ENCODE data around the gene CTXND1.
"Not testable (repeated sequence)": the region's sequence is repeated elsewhere in the genome, so short reads cannot be mapped to it uniquely, and the experiment has no call there.

Gene CTXND1

DNA sequence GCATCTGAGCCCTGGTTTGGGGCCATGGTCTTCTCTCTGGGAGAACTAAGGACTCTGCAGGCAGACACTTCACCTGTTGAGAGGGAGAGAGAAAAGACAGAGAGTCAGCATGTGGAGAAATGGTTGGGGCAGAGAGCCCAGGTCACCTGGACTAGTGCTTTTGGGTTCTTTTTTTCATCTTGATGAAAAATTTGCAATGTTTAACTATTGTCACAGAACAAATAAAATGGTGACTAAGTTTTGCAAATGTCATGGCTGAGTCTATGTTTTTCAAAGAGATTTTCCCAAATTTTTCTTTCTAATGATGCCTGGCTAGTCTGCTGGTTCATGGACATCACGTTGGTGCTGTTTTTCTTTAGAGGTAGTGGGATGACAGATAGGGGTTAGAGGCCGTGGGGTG, 81.4 kb downstream of the CTXND1 start:
- no peak for TF ChIP-seq JUND (IDR thresholded peaks at IDR 0.05; ENCODE audit: low read depth)

DNA sequence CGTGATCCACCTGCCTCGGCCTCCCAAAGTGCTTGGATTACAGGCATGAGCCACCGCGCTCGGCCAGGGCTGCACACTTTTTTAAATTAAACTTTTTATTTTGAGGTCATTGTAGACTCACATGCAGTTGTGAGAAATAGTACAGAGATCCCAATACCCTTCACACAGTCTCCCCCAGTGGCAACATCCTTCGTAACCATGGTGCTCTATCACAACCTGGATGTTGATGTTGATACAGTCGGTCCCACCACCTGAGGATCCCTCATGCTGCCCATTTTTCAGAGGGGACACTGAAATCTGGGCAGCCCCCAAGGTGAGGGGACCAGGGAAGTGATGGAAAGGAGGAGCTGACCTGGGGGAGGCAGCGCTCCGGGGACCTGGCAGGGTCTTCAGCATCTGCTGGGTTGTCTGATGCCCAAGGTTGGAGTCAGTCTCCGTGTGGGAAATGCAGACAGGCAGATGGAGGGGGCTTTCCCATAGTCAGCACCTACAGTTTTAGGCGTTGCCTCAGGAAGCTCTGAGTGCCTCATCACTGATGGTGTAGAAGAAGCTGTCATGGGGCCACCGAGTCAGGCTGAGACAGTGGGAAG, 82.2 kb downstream of the CTXND1 start:
- no peak for DNase-seq (ENCODE audit: low read depth in 1 of 2, low spot score in 1 of 2)
- in situ Hi-C loops (cut with HindIII; ENCODE audit: low pct_unique_long_range_greater_than_20kb, low sequenced_read_pairs): no loop called here
- TF ChIP-seq JUND (IDR thresholded peaks at IDR 0.05; ENCODE audit: low read depth): no peak

More for the DNA sequence above, 81.4 kb downstream of the CTXND1 start:
- no peak for DNase-seq (ENCODE audit: low read depth in 1 of 2, low spot score in 1 of 2)
- in situ Hi-C loops (cut with HindIII; ENCODE audit: low pct_unique_long_range_greater_than_20kb, low sequenced_read_pairs): no loop called here

DNA sequence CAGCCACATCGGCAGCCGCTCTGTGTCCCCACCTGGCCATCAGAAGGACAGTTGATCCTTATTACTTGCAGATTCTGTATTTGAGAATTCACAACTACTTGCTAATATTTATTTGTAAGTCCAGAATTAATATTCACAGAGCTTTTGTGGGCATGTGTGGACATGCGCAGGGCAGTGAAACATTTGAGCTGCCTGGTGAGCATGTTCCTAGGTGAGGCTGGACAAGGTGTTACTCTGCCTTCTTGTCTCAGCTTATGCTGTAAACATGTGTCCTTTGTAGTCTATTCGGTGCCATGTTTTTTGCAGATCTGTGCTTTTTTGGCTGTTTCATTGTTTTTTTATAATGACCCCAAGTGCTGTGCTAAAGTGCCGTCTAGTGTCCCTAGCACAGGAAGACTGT, 83.6 kb downstream of the CTXND1 start:
- TF ChIP-seq JUND (IDR thresholded peaks at IDR 0.05; ENCODE audit: low read depth): no peak
- in situ Hi-C loops (cut with HindIII; ENCODE audit: low pct_unique_long_range_greater_than_20kb, low sequenced_read_pairs): no loop called here
- DNase-seq (ENCODE audit: low read depth in 1 of 2, low spot score in 1 of 2): no peak

DNA sequence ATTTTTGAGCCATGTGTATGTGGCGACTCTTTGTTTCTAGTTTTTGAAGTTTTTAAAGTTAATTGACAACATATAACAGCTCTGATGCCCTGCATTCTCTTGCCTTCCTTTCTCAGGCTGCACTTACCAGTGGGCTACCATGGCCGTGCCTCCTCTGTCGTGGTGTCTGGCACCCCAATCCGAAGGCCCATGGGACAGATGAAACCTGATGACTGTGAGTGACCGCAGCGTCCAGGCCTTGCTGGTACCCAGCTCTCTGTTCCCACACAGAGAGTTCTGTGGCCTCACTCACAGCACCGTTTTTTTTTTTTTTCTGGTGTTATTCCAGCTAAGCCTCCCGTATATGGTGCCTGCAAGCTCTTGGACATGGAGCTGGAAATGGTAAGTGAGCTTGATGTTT, 84.1 kb downstream of the CTXND1 start:
- no peak for TF ChIP-seq JUND (IDR thresholded peaks at IDR 0.05; ENCODE audit: low read depth)
- in situ Hi-C loops (cut with HindIII; ENCODE audit: low pct_unique_long_range_greater_than_20kb, low sequenced_read_pairs): no loop called here
- DNase-seq (ENCODE audit: low read depth in 1 of 2, low spot score in 1 of 2): no peak

DNA sequence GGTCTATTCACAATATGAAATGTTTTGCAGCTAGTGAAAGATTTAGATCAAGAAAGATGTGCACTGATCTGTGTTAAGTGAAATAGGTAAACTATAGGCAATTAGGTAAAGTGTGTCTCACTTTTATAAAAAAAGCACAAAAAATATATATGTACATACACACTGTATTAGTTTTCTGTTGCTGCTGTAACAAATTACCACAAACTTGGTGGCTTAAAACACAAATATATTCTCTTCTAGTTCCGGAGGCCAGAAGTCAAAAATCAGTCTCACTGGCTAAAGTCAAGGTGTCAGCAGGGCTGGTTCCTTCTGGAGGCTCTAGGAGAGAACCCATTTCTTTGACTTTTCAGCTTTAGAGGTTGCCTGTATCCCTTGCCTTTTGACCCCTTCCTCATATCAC, 88.1 kb downstream of the CTXND1 start:
- in situ Hi-C loops (cut with HindIII; ENCODE audit: low pct_unique_long_range_greater_than_20kb, low sequenced_read_pairs): no loop called here
- no peak for TF ChIP-seq JUND (IDR thresholded peaks at IDR 0.05; ENCODE audit: low read depth)
- DNase-seq (ENCODE audit: low read depth in 1 of 2, low spot score in 1 of 2): no peak

DNA sequence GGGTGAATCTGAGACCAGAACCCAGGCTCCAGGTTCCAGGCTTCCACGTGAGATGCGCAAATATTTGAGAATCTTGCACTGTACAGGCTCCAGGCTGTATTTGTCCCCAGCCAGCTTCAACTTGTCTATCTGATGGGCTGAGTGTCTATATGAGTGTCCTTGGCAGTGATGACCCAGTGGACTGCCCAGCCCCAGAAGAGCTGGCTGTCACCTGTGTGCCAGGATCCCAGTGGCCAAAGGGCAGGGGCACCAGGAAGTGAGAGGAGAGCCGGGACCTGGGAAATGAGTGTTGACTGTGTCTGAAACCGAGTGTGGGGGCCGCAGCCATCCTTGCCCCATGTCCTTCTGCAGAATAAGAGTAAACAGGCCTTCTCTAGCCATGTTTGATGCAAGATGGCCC, 88.8 kb downstream of the CTXND1 start:
- in situ Hi-C loops (cut with HindIII; ENCODE audit: low pct_unique_long_range_greater_than_20kb, low sequenced_read_pairs): no loop called here
- peak; percentile 28 to 91 for DNase-seq (ENCODE audit: low read depth in 1 of 2, low spot score in 1 of 2)
- peak; percentile 47; the same call in 1 of the 2 replicates for TF ChIP-seq JUND (IDR thresholded peaks at IDR 0.05; ENCODE audit: low read depth)

DNA sequence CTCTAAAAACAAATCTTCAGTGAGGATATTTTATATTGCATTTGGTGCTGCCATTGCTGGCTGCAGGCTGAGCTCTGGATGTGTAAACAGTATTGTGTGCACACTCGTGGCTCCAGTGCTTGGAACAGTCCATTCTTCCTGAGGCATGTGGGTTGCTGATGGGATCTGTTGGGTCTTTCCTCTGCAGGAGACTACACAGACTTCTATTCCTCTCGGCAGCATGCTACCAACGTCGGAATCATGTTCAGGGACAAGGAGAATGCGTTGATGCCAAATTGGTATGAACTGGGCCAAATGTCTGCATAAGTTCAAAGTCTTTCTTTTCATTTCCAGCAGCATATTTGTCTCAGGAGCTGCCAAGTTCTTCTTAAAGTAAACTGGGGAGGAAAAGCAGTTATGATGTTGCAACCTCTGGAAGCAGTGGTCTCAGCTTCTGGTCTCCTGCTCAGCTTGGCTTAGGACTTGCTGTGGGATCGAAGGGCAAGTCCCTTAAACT, 89.9 kb downstream of the CTXND1 start:
- in situ Hi-C loops (cut with HindIII; ENCODE audit: low pct_unique_long_range_greater_than_20kb, low sequenced_read_pairs): no loop called here
- TF ChIP-seq JUND (IDR thresholded peaks at IDR 0.05; ENCODE audit: low read depth): no peak
- DNase-seq (ENCODE audit: low read depth in 1 of 2, low spot score in 1 of 2): peak; percentile 54 to 89

DNA sequence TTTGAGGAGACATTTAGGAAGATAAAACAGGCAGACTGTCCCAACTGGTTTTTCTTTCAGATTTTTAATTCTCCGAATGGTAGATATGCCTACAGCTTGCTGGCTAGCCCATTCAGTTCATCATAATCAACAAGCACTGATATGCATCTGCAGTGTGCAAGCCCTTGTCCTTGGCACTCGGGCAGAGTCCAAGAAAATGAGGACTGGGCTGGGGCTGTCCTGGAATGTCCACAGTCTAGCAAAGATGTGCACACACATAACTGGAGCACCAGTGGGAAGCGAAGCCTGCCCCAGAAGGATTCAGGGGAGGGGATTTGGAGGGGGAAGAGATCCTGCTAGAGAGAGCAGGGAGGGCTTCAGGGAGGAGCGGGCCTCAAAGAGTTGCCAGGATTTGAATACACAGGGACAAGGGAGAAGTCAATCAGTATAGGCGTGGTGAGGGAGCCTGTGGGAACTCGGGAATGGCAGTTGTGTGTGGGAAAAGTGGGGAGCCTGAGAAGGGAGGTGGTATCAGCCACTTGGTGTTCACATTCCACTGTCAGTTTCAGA, 90.5 kb downstream of the CTXND1 start:
- no peak for DNase-seq (ENCODE audit: low read depth in 1 of 2, low spot score in 1 of 2)
- TF ChIP-seq JUND (IDR thresholded peaks at IDR 0.05; ENCODE audit: low read depth): no peak
- in situ Hi-C loops (cut with HindIII; ENCODE audit: low pct_unique_long_range_greater_than_20kb, low sequenced_read_pairs): no loop called here

DNA sequence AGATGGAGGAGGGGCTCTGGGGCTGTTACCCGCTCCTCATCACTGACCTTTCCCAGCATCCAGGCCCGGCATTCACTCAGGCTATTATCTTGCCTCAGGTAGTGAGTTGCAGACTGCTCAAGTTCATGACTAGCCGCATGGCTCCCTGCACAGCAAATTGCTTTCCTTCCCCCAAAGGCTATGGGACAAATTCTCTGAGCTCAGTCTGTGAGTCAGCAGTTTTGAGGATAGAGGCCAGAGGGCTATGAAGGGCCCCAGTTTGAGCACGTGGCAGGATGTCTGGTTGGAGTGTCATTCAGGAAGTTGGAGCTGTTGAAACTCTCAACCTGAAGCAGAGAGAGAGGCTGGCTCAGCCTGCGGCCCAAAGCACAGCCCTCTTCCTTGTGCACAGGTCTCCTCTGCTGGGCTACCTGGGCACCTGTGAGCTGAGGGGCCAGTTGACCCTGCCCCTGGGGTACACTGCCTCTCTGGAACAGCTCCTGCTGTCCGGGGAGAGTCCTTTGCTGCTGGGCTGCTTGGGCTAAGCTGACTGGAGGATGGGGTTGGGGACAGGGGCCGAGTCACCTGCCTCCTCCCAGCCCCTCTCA, 91.3 kb downstream of the CTXND1 start:
- in situ Hi-C loops (cut with HindIII; ENCODE audit: low pct_unique_long_range_greater_than_20kb, low sequenced_read_pairs): no loop called here
- DNase-seq (ENCODE audit: low read depth in 1 of 2, low spot score in 1 of 2): peak in 1 of 2 experiments; percentile 80
- TF ChIP-seq JUND (IDR thresholded peaks at IDR 0.05; ENCODE audit: low read depth): no peak

DNA sequence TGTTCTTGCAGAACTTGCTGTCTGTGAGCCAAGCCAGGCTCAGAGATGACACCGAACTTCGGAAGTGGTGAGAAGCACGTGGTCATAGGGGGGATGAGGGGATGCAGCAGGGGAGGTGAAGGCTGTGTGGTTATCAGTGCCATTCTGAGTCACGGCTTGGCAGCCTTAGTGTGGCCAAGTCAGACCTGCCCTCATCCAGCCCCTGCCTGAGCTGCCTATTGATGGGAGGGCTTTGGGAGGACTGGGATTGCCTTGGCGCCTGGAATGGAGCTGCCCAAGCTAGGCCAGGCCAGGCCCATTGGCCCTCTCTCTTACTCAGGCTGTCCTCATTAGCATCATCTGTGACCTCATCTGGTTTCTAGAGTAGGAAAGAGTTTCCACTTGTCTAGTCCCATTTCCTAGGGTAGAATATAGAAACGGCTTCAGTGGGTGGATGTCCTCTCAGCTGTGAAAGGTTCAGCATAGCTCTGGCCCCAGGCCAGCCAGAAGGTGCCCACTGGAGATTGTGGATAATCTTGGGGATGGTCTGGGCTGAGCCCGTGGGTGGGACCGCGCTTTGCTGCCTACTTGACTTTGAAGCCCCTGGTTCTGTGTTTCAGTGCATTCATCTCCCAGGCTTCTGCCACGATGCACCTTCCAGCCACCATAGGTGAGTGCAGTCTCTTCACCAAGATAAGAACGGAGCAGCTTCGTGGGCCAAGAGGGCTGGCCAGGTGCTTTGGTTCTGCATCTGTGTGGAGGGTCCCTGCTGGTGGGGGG, 92.0 kb downstream of the CTXND1 start:
- in situ Hi-C loops (cut with HindIII; ENCODE audit: low pct_unique_long_range_greater_than_20kb, low sequenced_read_pairs): no loop called here
- DNase-seq (ENCODE audit: low read depth in 1 of 2, low spot score in 1 of 2): no peak
- no peak for TF ChIP-seq JUND (IDR thresholded peaks at IDR 0.05; ENCODE audit: low read depth)

DNA sequence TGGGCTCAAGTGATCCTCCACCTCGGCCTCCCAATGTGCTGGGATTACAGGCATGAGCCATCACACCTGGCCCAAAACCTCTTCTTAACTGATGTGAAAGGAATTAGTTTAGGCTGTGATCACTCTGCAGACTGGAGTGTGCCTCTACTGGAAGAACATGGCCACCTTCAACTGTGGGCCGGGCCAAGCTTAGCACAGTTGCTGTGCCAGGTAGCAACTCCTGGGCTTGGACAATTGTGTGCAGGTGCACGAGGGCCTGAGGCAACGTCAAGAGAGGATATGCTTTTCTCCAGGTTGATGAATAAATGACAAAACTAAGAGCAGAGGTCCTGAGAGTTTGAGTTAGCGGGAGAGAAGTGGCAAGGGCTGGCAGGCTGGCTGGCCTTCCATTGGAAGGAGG, 92.7 kb downstream of the CTXND1 start:
- TF ChIP-seq JUND (IDR thresholded peaks at IDR 0.05; ENCODE audit: low read depth): no peak
- DNase-seq (ENCODE audit: low read depth in 1 of 2, low spot score in 1 of 2): no peak
- in situ Hi-C loops (cut with HindIII; ENCODE audit: low pct_unique_long_range_greater_than_20kb, low sequenced_read_pairs): no loop called here

DNA sequence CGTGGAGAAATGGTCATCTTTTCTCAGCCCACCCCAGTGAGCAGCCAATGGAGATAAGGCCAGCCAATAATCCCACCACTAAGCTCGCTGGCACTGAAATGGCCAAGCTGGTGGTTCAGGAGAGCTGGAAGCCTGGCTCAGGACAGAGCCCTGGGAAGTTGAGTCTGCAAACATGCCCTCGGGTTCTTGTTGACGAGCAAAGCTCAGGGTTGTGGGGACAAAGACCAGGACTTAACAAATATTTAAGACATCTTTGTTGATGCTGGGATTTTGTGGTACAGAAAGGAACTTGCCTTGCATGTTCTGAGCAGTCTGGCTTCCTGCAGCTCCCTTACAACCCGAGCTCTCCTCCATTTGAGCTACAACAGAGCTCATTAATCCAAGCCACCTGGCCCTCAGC, 94.8 kb downstream of the CTXND1 start:
- DNase-seq (ENCODE audit: low read depth in 1 of 2, low spot score in 1 of 2): peak in 1 of 2 experiments; percentile 69
- in situ Hi-C loops (cut with HindIII; ENCODE audit: low pct_unique_long_range_greater_than_20kb, low sequenced_read_pairs): no loop called here
- TF ChIP-seq JUND (IDR thresholded peaks at IDR 0.05; ENCODE audit: low read depth): no peak

DNA sequence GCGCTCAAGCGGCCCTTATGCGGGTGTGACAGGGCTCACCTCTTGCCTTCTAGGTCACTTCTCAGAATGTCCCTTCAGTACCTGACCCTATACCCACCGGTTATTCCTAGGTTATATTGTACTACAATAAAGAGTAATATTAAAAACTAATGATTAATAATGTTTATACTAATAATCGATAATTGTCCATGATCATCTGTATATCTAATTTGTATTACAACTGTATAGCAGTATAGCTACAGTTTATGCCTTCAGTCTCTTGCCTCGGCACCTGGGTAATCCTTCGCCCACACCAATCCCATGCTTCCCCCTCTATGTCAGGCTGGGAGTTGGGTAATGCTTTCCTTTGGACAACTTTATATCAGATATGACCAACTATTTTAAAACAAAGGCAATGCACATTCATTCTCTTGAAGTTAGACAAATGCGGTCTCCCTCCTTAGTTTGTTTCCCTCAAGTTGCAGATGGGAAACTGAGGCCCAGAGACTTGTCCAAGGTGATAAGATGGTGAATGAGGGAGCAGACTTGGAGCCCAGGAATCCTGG, 95.8 kb downstream of the CTXND1 start:
- in situ Hi-C loops (cut with HindIII; ENCODE audit: low pct_unique_long_range_greater_than_20kb, low sequenced_read_pairs): no loop called here
- no peak for DNase-seq (ENCODE audit: low read depth in 1 of 2, low spot score in 1 of 2)
- TF ChIP-seq JUND (IDR thresholded peaks at IDR 0.05; ENCODE audit: low read depth): no peak

DNA sequence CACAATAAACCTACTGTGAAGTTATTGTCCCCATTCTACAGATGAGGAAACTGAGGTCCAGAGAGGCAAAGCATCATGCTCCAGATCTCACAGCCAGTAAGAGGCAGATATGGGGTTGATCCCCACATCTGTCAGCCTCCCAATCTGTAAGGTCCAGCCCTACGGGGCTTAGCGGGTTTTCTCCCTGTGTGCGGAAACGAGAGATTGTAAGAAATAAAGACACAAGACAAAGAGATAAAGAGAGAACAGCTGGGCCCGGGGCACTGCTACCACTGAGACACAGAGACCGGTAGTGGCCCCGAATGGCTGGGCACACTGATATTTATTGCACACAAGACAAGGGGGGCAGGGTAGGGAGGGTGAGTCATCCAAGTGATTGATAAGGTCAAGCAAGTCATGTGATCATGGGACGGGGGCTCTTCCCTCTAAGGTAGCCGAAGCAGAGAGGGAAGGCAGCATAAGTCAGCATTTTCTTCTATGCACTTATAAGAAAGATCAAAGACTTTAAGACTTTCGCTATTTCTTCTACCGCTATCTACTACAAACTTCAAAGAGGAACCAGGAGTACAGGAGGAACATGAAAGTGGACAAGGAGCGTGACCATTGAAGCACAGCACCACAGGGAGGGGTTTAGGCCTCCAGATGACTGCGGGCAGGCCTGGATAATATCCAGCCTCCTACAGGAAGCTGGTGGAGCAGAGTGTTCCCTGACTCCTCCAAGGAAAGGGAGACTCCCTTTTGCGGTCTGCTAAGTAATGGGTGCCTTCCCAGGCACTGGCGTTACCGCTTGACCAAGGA, 96.4 kb downstream of the CTXND1 start:
- DNase-seq (ENCODE audit: low read depth in 1 of 2, low spot score in 1 of 2); in situ Hi-C loops (cut with HindIII; ENCODE audit: low pct_unique_long_range_greater_than_20kb, low sequenced_read_pairs): not testable (repeated sequence)

All from T47D (cell line).